Panc1 (cell line): ENCODE measurements around the gene WDFY1. TPM values are rescaled to one million over a fixed set of nuclear protein-coding genes. Genes with fewer than 3 reads are reported as not detected.

Experiments
- ATAC-seq: fragments of 200-7000 bp; cut with Tn5 transposase; 2 replicates; pipeline ENCODE4 v1.9.1; 2020; ENCODE audit warnings: mild to moderate bottlenecking, moderate library complexity
- BruUV-seq: library from RNA; stranded (reverse); fragments of 400-500 nt; replicated peaks from 2 replicates; lab custom pipeline; 2021; lab: Mats Ljungman, UMichigan
- CTCF ChIA-PET: fragments of 300-600 bp; sonication (Branson Sonifier 250); formaldehyde crosslinking; loops from one replicate; lab custom pipeline; 2022; ENCODE audit warnings: antibody characterized with exemption; lab: Charles Lee
- POLR2A ChIA-PET: fragments of 300-600 bp; sonication (Branson Sonifier 250); formaldehyde crosslinking; loops from one replicate; lab custom pipeline; 2022; ENCODE audit warnings: antibody characterized with exemption; lab: Charles Lee
- DNase-seq: peaks from one replicate; pipeline ENCODE4 v3.0.0-alpha.2; 2010; ENCODE audit warnings: low read depth, low spot score
- H3K27ac ChIP-seq: 2 replicates; pipeline ENCODE4 v1.5.1; 2011; ENCODE audit warnings: mild to moderate bottlenecking, low read length, inconsistent platforms
- H3K27me3 ChIP-seq: fragments of 200-500 bp; sonication (Bioruptor generic); 2 replicates; pipeline ENCODE4 v1.6.0; 2014; ENCODE audit warnings: low read length, inconsistent platforms; ENCODE audit not compliant: control insufficient read depth, insufficient read depth
- H3K36me3 ChIP-seq: fragments of 200-500 bp; sonication (Bioruptor generic); 2 replicates; pipeline ENCODE4 v1.5.1; 2014; ENCODE audit warnings: inconsistent platforms, mild to moderate bottlenecking, low read length, moderate library complexity; ENCODE audit not compliant: control insufficient read depth, insufficient read depth
- H3K4me1 ChIP-seq: 2 replicates; pipeline ENCODE4 v1.5.1; 2011; ENCODE audit warnings: inconsistent platforms, mild to moderate bottlenecking, low read length, moderate library complexity; ENCODE audit not compliant: control insufficient read depth, insufficient read depth
- H3K4me3 ChIP-seq, 2 experiments: 2 replicates each; pipeline ENCODE4 v1.5.1; 2011 to 2012; ENCODE audit warnings: low read depth in 2 of 2, low read length in 2 of 2, mild to moderate bottlenecking in 2 of 2, inconsistent platforms in 1 of 2, moderate library complexity in 1 of 2
- H3K9me3 ChIP-seq: fragments of 200-500 bp; sonication (Bioruptor generic); 2 replicates; pipeline ENCODE4 v1.5.1; 2014; ENCODE audit warnings: low read depth, mild to moderate bottlenecking, inconsistent platforms, low read length, moderate library complexity; ENCODE audit not compliant: control insufficient read depth, insufficient read depth
- POLR2AphosphoS5 ChIP-seq: IDR thresholded peaks from 2 replicates; pipeline ENCODE4 v1.6.1; 2012; ENCODE audit warnings: mild to moderate bottlenecking, low read depth, low read length, moderate library complexity
- SIN3A ChIP-seq: IDR thresholded peaks from 2 replicates; pipeline ENCODE4 v1.6.1; 2012; ENCODE audit warnings: low read depth, mild to moderate bottlenecking, low read length, moderate library complexity, borderline replicate concordance; ENCODE audit not compliant: insufficient read depth
- TCF7L2 ChIP-seq: IDR thresholded peaks from 2 replicates; pipeline ENCODE4 v1.6.1; 2011; ENCODE audit warnings: mild to moderate bottlenecking, low read depth, low read length, inconsistent platforms
- in situ Hi-C: cut with HindIII; loops from 2 replicates; pipeline ENCODE4 v1.10.0; 2016; ENCODE audit warnings: low sequenced_read_pairs, low pct_unique_long_range_greater_than_20kb
- intact Hi-C: fragments of 100-400 bp; cut with micrococcal nuclease; formaldehyde crosslinking; loops from one replicate; pipeline ENCODE4 v1.10.0; 2022; ENCODE audit not compliant: unreplicated experiment
- total RNA-seq: library from RNA; stranded (reverse); gene quantifications from one replicate; pipeline ENCODE4 v1.2.1, GENCODE V29; 2021; ENCODE audit not compliant: unreplicated experiment
- TF ChIP-seq, protein P1 (sequence below): fragments of 450-650 bp; IDR thresholded peaks from 2 replicates; pipeline ENCODE4 v1.5.1; 2017; ENCODE audit warnings: mild to moderate bottlenecking
- TF ChIP-seq, protein P2 (sequence below), 2 experiments: IDR thresholded peaks; 2 replicates each; pipeline ENCODE4 v1.6.1; 2011 to 2012; ENCODE audit warnings: low read depth in 2 of 2, control low read depth in 1 of 2, low read length in 1 of 2, mild to moderate bottlenecking in 1 of 2, moderate library complexity in 1 of 2; ENCODE audit not compliant: insufficient read depth in 1 of 2

WDFY1 gene
- total RNA-seq, 1 experiment from 2014 or later: 48.5 TPM

DNA sequence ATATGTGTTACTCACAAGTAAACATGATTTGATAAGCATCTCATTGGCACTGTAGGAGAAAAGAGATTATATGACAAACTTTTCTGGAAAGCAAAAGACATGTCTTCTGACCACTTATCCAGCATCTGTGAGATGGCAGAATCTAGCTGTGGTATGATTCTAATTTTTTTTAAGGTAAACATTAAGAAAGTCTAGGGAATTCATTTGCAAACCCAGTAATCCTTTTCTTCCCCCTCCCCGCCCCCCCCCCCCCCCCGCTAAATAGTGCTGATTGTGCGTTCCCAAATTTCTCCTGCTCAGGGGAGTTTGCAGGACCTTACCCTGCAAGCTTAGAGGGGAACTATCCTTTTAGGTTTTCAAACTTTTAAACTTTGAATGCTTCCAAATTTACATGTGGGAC is 24.2 kb upstream of the WDFY1 start:
- POLR2A ChIA-PET: no interaction called here
- H3K36me3 ChIP-seq: peaks cover 18% of the 10 kb centered on the region
- in situ Hi-C loops: no loop called here
- no peaks in the 10 kb centered on the region for H3K27me3 ChIP-seq
- DNase-seq (no peak), ATAC-seq (no peak)
- H3K9me3 ChIP-seq: no peaks in the 10 kb centered on the region
- H3K4me3 ChIP-seq: no peak overlapping the region
- H3K27ac ChIP-seq: no peak overlapping the region
- intact Hi-C loops: no loop called here
- CTCF ChIA-PET: interaction anchor here (0.6 to 2.1 kb wide), 5 partner anchors 8 to 413 kb away, joined by 4 to 28 read pairs (median 7); no protein-coding TSS in a partner anchor
- H3K4me1 ChIP-seq: no peaks in the 10 kb centered on the region
- TF ChIP-seq, protein P1, sequence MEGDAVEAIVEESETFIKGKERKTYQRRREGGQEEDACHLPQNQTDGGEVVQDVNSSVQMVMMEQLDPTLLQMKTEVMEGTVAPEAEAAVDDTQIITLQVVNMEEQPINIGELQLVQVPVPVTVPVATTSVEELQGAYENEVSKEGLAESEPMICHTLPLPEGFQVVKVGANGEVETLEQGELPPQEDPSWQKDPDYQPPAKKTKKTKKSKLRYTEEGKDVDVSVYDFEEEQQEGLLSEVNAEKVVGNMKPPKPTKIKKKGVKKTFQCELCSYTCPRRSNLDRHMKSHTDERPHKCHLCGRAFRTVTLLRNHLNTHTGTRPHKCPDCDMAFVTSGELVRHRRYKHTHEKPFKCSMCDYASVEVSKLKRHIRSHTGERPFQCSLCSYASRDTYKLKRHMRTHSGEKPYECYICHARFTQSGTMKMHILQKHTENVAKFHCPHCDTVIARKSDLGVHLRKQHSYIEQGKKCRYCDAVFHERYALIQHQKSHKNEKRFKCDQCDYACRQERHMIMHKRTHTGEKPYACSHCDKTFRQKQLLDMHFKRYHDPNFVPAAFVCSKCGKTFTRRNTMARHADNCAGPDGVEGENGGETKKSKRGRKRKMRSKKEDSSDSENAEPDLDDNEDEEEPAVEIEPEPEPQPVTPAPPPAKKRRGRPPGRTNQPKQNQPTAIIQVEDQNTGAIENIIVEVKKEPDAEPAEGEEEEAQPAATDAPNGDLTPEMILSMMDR: no peak
- TF ChIP-seq, protein P2, sequence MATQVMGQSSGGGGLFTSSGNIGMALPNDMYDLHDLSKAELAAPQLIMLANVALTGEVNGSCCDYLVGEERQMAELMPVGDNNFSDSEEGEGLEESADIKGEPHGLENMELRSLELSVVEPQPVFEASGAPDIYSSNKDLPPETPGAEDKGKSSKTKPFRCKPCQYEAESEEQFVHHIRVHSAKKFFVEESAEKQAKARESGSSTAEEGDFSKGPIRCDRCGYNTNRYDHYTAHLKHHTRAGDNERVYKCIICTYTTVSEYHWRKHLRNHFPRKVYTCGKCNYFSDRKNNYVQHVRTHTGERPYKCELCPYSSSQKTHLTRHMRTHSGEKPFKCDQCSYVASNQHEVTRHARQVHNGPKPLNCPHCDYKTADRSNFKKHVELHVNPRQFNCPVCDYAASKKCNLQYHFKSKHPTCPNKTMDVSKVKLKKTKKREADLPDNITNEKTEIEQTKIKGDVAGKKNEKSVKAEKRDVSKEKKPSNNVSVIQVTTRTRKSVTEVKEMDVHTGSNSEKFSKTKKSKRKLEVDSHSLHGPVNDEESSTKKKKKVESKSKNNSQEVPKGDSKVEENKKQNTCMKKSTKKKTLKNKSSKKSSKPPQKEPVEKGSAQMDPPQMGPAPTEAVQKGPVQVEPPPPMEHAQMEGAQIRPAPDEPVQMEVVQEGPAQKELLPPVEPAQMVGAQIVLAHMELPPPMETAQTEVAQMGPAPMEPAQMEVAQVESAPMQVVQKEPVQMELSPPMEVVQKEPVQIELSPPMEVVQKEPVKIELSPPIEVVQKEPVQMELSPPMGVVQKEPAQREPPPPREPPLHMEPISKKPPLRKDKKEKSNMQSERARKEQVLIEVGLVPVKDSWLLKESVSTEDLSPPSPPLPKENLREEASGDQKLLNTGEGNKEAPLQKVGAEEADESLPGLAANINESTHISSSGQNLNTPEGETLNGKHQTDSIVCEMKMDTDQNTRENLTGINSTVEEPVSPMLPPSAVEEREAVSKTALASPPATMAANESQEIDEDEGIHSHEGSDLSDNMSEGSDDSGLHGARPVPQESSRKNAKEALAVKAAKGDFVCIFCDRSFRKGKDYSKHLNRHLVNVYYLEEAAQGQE (IDR thresholded peaks at IDR 0.05; ENCODE audit: insufficient read depth in 1 of 2, low read depth in 2 of 2, low read length in 1 of 2): no peak
- TF ChIP-seq POLR2AphosphoS5: no peak
- no peak for TF ChIP-seq SIN3A
- no peak for TF ChIP-seq TCF7L2
- BruUV-seq: no TSS peak

DNA sequence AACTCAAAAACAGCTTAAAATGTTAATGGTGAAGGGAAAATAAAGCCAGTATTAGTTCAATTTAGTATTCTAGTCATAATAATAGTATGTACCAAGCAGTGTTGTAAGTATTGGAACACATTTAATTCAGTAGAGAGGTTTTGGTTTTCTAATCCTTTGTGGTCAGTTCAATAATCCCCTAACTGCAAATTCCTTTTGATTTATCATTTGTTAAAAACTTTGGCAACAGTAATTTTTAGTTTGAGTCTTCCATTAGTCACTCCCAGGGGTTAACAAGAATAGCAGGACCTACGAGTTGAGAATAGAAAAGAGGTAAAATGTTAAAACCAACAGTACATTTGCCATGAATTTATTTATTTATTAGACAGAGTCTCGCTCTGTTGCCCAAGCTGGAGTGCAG is 22.8 kb upstream of the WDFY1 start:
- no peak for TF ChIP-seq POLR2AphosphoS5
- no peak for TF ChIP-seq TCF7L2
- TF ChIP-seq, protein P1: no peak
- ChIA-PET POLR2A (no interaction called here), CTCF (interaction anchor here (0.6 kb wide), 1 partner anchor 1692 kb away, joined by 7 read pairs; no protein-coding TSS in a partner anchor)
- Histone ChIP-seq H3K36me3 (peaks cover 26% of the 10 kb centered on the region), H3K4me1 (no peaks in the 10 kb centered on the region), H3K27me3 (no peaks in the 10 kb centered on the region), H3K4me3 (no peak overlapping the region), H3K27ac (no peak overlapping the region), H3K9me3 (no peaks in the 10 kb centered on the region)
- in situ Hi-C loops: no loop called here
- intact Hi-C loops: no loop called here
- DNase-seq (no peak), ATAC-seq (no peak)
- no TSS peak for BruUV-seq
